Measurements from ENCODE around the gene FLAD1.
"Not testable (repeated sequence)": the region's sequence is repeated elsewhere in the genome, so short reads cannot be mapped to it uniquely, and the experiment has no call there.

Gene FLAD1

DNA sequence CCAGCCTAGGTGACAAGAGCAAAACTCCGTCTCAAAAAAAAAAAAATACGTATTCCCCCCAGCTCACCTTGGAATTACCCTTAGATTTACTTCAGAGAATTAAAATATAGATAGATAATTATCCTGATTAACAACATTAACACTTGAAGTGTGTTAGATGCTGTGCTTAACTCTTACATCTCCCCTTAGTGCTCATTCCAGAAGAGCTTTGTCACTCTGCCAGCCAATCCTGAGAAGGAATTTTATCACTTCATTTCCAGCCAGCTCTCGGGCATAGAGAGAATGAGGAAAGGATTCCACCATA lies 11.0 kb upstream of the FLAD1 start:
- no peak for TF ChIP-seq POLR2AphosphoS5 (IDR thresholded peaks at IDR 0.05; ENCODE audit: low read depth, low read length)
- TF ChIP-seq TAF1 (IDR thresholded peaks at IDR 0.05; ENCODE audit: borderline replicate concordance, low read depth, low read length), result no peak
- no peak for TF ChIP-seq POLR2A (IDR thresholded peaks at IDR 0.05; ENCODE audit: low read depth, low read length)
- FAIRE-seq (no peak), DNase-seq (ENCODE audit: insufficient read length) (no peak)

DNA sequence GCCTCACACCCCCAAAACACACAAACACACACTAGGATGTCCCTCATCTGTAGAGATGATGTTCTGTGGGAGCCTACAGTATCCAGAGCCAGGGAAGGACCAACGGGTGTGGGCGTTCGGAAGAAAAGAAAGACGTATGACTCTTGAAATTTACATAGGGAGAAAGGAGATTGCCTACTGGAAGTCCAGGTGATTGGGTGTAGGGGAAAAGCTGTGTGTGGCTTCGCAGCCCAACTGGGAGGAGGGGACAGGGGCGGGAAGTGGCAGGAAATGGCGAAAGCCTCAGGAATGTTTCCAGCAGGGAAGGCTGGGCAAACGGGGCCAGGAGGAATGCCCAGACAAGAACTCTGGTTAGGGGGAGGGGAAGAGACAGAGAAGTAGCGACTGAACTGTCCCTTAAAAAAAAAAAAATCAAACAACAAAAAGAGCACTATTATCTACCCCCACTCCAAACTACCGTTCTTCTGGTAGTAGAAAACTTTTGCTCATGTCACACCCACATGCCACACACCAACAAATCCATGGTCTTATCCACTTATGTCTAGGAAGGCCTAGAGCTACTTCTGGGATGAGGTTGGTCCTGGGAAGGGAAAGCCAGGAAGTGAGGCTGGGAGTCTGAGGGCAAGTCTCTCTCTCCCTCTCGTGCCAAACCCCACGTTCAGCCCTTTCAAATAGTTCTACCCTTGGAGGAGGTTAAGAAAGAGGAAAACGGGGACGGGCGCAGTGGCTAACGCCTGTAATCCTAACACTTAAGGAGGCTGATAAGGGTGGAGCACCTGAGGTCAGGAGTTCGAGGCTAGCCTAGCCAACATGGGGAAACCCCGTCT lies 10.4 kb upstream of the FLAD1 start:
- DNase-seq (ENCODE audit: insufficient read length) (no peak), FAIRE-seq (no peak)
- TF ChIP-seq POLR2A (IDR thresholded peaks at IDR 0.05; ENCODE audit: low read depth, low read length) (no peak), POLR2AphosphoS5 (IDR thresholded peaks at IDR 0.05; ENCODE audit: low read depth, low read length) (no peak), TAF1 (IDR thresholded peaks at IDR 0.05; ENCODE audit: borderline replicate concordance, low read depth, low read length) (no peak)

DNA sequence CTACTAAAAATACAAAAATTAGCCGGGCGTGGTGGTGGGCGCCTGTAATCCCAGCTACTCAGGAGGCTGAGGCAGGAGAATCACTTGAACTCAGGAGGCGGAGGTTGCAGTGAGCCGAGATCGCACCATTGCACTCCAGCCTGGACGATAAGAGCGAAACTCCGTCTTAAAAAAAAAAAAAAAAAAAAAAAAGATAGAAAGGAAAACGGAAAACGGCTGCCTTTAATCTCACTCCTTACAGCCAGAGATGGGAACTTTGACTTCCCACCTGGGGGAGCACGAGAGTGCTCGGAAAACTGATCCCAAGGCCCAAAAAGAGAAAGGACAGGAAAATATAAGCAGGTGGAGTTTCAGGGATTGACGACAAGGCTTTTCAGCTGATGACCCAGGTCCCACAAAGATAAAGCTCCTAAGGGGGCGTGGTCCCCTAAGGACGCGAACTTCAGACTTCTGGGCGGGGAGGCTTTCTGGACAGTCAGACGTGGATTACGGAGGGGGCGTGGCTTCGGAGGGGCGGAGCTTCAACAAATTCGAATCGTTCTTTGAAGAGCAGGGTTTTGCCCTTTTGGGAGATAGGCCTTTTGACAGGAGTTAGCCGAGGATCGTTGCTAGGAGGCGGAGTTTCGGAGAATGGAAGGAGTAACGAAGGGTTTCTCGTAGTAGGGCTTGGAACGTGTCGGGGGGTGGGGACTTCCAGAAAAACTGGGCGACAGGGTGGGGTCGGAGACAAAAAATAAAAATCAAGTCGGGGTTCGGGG lies 9.6 kb upstream of the FLAD1 start:
- FAIRE-seq, result peak; percentile 78
- peak; percentile 79 for DNase-seq (ENCODE audit: insufficient read length)
- TF ChIP-seq POLR2AphosphoS5 (IDR thresholded peaks at IDR 0.05; ENCODE audit: low read depth, low read length) (no peak; the same call in 1 of the 2 replicates), POLR2A (IDR thresholded peaks at IDR 0.05; ENCODE audit: low read depth, low read length) (peak; percentile 43), TAF1 (IDR thresholded peaks at IDR 0.05; ENCODE audit: borderline replicate concordance, low read depth, low read length) (no peak)

GRCh38 chr1:154974102-154974807 lies 8.9 kb upstream of the FLAD1 start, which contains the start of gene CKS1B:
Gene CKS1B, plus strand, starts transcription at chr1:154974681. Its CDS starts 65 bp downstream, at chr1:154974746.
- TF ChIP-seq TAF1 (IDR thresholded peaks at IDR 0.05; ENCODE audit: borderline replicate concordance, low read depth, low read length) (no peak), POLR2A (IDR thresholded peaks at IDR 0.05; ENCODE audit: low read depth, low read length) (peak; percentile 78; the same call in 1 of the 2 replicates), POLR2AphosphoS5 (IDR thresholded peaks at IDR 0.05; ENCODE audit: low read depth, low read length) (peak; percentile 84)
- FAIRE-seq (peak; percentile 97), DNase-seq (ENCODE audit: insufficient read length) (peak; percentile 95)

GRCh38 chr1:154974808-154975408 lies 8.2 kb upstream of the FLAD1 start:
- TF ChIP-seq POLR2A (IDR thresholded peaks at IDR 0.05; ENCODE audit: low read depth, low read length) (peak; percentile 41; the same call in 1 of the 2 replicates), POLR2AphosphoS5 (IDR thresholded peaks at IDR 0.05; ENCODE audit: low read depth, low read length) (peak; percentile 61; the same call in 1 of the 2 replicates), TAF1 (IDR thresholded peaks at IDR 0.05; ENCODE audit: borderline replicate concordance, low read depth, low read length) (no peak)
- FAIRE-seq (no peak), DNase-seq (ENCODE audit: insufficient read length) (peak; percentile 76)

DNA sequence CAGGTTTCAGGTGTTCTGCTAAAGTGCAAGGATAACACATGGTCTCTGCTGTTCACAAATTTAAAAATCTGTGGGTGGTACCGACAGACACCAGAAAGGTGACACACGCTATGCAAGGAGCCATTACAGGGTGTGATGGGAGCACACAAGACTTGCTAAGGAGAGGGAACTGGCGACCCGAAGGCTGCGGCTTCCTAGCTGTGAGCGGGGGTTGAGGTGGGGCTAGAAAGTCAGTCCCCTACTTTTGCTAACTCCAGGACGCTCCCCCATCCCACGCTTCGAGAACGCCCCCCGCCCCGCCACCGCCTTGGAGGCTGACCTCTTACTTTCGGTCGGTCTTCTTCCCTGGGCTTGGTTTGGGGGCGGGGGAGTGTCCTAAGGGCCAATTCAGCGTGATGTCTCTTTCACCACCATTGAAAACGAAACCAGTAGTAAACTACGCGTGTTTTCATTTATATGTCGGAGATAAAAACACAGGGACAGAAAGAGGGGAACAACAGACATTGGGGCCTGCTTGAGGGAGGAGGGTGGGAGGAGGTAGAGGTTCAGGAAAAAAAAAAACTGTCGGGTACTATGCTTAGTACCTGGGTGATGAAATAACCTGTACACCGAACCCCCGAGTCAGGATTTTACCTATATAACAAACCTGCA lies 7.6 kb upstream of the FLAD1 start:
- no peak for TF ChIP-seq POLR2A (IDR thresholded peaks at IDR 0.05; ENCODE audit: low read depth, low read length)
- no peak for TF ChIP-seq POLR2AphosphoS5 (IDR thresholded peaks at IDR 0.05; ENCODE audit: low read depth, low read length)
- TF ChIP-seq TAF1 (IDR thresholded peaks at IDR 0.05; ENCODE audit: borderline replicate concordance, low read depth, low read length), result no peak
- no peak for DNase-seq (ENCODE audit: insufficient read length)
- peak; percentile 57 for FAIRE-seq

DNA sequence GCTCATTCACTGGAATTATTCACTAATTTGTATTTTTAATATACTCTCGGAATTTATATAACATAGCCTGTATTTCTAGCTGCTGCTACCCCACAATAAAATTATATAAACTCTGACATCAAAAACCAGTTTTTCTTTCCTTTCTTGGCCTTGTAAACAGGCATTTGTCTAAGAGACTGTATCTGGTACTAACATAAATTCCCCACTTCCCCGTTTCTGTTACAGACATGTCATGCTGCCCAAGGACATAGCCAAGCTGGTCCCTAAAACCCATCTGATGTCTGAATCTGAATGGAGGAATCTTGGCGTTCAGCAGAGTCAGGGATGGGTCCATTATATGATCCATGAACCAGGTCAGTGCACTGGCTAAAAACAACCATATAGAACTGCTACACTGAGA lies 5.4 kb upstream of the FLAD1 start:
- FAIRE-seq; DNase-seq (ENCODE audit: insufficient read length): not testable (repeated sequence)

DNA sequence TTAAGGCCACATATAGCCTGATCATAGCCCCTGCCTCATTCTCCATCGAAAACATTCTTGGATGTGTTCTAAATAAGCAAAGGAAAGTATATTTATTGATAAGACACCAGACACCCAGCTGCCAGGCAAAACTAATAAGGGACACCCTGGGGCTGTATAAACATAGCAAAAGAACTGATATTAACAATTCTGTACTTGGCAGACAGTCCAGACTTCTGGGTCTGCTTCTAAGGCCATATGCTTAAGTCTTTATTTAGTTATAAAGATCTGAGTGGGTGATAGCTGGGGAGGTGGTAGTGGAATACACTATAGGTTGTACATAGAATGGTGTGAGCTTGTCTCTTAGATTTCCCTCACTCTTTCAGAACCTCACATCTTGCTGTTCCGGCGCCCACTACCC lies 4.8 kb upstream of the FLAD1 start:
- FAIRE-seq, result no peak
- no peak for TF ChIP-seq POLR2AphosphoS5 (IDR thresholded peaks at IDR 0.05; ENCODE audit: low read depth, low read length)
- TF ChIP-seq POLR2A (IDR thresholded peaks at IDR 0.05; ENCODE audit: low read depth, low read length), result no peak
- DNase-seq (ENCODE audit: insufficient read length), result no peak

DNA sequence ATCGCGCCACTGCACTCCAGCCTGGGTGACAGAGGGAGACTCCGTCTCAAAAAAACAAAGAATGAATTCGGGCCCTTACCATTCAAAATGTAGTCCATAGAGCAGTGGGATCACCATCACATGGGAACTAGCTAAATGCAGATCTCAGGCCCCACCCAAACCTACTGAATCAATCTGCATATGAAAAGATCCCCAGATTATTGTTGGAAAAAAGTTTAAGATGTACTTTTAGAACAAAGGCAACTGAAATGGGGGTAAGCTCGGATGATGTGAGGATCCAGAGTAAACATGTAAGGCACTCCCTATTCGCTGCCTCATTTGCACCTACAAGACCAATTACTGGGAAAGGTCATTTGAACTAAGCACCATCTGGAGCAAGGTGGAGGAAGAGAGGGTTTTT lies 803 bp upstream of the FLAD1 start:
- DNase-seq (ENCODE audit: insufficient read length) (no peak), FAIRE-seq (no peak)
- TF ChIP-seq POLR2AphosphoS5 (IDR thresholded peaks at IDR 0.05; ENCODE audit: low read depth, low read length) (no peak), POLR2A (IDR thresholded peaks at IDR 0.05; ENCODE audit: low read depth, low read length) (no peak), TAF1 (IDR thresholded peaks at IDR 0.05; ENCODE audit: borderline replicate concordance, low read depth, low read length) (no peak)

DNA sequence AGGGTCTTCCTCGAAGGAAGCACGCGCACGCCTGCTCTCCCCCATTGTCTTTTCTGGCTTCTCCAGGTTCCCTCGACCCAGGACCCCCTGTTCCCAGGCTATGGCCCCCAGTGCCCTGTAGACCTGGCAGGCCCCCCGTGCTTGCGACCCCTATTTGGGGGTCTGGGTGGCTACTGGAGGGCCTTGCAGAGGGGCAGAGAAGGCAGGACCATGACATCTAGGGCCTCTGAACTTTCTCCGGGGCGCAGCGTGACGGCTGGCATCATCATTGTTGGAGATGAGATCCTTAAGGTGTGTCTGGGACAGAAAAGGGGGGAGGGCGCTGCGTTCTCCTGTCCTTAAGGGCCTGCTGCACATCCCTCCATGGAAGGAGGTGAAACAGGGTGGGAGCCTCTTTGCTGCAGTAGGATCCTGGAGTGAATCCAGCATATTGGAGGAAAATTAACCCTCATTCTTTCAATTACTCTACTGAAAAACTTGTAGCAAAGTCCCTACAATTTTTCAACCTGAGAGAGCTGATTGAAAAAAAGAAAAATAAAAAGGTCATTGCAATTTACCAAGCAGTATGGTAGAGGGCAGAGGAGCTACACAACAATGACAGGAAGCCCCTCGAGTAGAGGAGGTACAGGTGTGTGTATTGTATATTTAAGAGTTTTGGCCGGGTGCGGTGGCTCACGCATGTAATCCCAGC lies 777 bp downstream of the FLAD1 start:
- TF ChIP-seq TAF1 (IDR thresholded peaks at IDR 0.05; ENCODE audit: borderline replicate concordance, low read depth, low read length) (no peak), POLR2A (IDR thresholded peaks at IDR 0.05; ENCODE audit: low read depth, low read length) (no peak), POLR2AphosphoS5 (IDR thresholded peaks at IDR 0.05; ENCODE audit: low read depth, low read length) (no peak)
- DNase-seq (ENCODE audit: insufficient read length) (no peak), FAIRE-seq (no peak)

DNA sequence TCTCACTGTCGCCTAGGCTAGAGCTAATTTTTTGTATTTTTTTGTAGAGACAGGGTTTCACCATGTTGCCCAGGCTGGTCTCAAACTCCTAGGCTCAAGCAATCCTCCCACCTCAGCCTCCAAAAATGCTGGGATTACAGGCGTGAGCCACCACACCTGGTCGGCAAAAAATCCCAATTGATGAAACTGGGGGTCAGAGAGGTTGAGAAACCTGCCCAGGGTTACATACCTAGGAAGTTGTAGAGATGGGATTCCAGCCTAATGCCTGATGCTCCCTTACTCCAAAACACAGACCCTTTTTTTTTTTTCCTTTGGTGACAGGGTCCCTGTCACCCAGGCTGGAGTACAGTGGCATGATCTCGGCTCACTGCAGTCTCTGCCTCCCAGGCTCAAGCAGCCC lies 3.6 kb downstream of the FLAD1 start:
- not testable (repeated sequence) for FAIRE-seq; DNase-seq (ENCODE audit: insufficient read length)
